DND-41 (cell line): ENCODE measurements around the gene SLC25A44.

Experiments used
- ATAC-seq: fragments of 200-7000 bp; cut with Tn5 transposase; 3 replicates; pipeline ENCODE4 v1.9.1; 2021; ENCODE audit warnings: low read depth; ENCODE audit not compliant: insufficient read depth
- DNase-seq: peaks from one replicate; pipeline ENCODE4 v3.0.0-alpha.2; 2020
- H2AFZ ChIP-seq: 2 replicates; pipeline ENCODE4 v1.6.0; 2012; ENCODE audit warnings: low read depth, low read length
- H3K27ac ChIP-seq: 2 replicates; pipeline ENCODE4 v1.5.1; 2012; ENCODE audit warnings: low read length, inconsistent platforms
- H3K27me3 ChIP-seq: fragments of 200-600 bp; sonication (generic); 2 replicates; pipeline ENCODE4 v1.6.0; 2012; ENCODE audit warnings: low read length, mild to moderate bottlenecking, inconsistent platforms; ENCODE audit not compliant: insufficient read depth, poor library complexity
- H3K36me3 ChIP-seq: 2 replicates; pipeline ENCODE4 v1.5.1; 2012; ENCODE audit warnings: low read length, inconsistent platforms; ENCODE audit not compliant: insufficient read depth
- H3K4me1 ChIP-seq: 2 replicates; pipeline ENCODE4 v1.5.1; 2012; ENCODE audit warnings: mild to moderate bottlenecking, low read length; ENCODE audit not compliant: insufficient read depth
- H3K4me2 ChIP-seq: 2 replicates; pipeline ENCODE4 v1.6.0; 2012; ENCODE audit warnings: mild to moderate bottlenecking, moderate library complexity, low read length, inconsistent platforms; ENCODE audit not compliant: insufficient read depth
- H3K4me3 ChIP-seq, 2 experiments: fragments of 200-600 bp in 1 of 2; shearing (Covaris generic) in 1 of 2; 2 replicates each; pipeline ENCODE4 v1.5.1; 2012 to 2016; ENCODE audit warnings: inconsistent platforms in 2 of 2, low read length in 2 of 2, mild to moderate bottlenecking in 2 of 2, low read depth in 1 of 2, moderate library complexity in 1 of 2
- H3K79me2 ChIP-seq: 2 replicates; pipeline ENCODE4 v1.6.0; 2012; ENCODE audit warnings: low read length, inconsistent platforms; ENCODE audit not compliant: insufficient read depth
- H3K9ac ChIP-seq: 2 replicates; pipeline ENCODE4 v1.6.0; 2012; ENCODE audit warnings: low read depth, mild to moderate bottlenecking, inconsistent platforms, low read length, moderate library complexity
- H3K9me3 ChIP-seq: 2 replicates; pipeline ENCODE4 v1.5.1; 2012; ENCODE audit warnings: low read length, moderate library complexity, mild to moderate bottlenecking, inconsistent platforms; ENCODE audit not compliant: insufficient read depth, severe bottlenecking
- H4K20me1 ChIP-seq: 2 replicates; pipeline ENCODE4 v1.6.0; 2012; ENCODE audit warnings: low read length; ENCODE audit not compliant: insufficient read depth
- EZH2 ChIP-seq: IDR thresholded peaks from 3 replicates; pipeline ENCODE4 v1.6.1; 2012; ENCODE audit warnings: borderline replicate concordance, low read depth, mild to moderate bottlenecking, moderate library complexity, low read length, inconsistent platforms; ENCODE audit not compliant: severe bottlenecking
- TF ChIP-seq, protein P1 (sequence below): IDR thresholded peaks from 2 replicates; pipeline ENCODE4 v1.5.1; 2012; ENCODE audit warnings: borderline replicate concordance, low read length, moderate library complexity, mild to moderate bottlenecking; ENCODE audit not compliant: poor library complexity, severe bottlenecking; ENCODE audit errors: extremely low read depth

Gene SLC25A44

GRCh38 chr1:156212130-156212529, 18.2 kb downstream of the SLC25A44 start:
- H4K20me1 ChIP-seq = no peaks in the 10 kb centered on the region
- H3K36me3 ChIP-seq = peaks cover 49% of the 10 kb centered on the region
- H2AFZ ChIP-seq = peak overlapping the region; percentile 69
- ATAC-seq (no peak), DNase-seq (no peak)
- peak overlapping the region; percentile 78 for H3K9ac ChIP-seq
- peak overlapping the region; percentile 88 for H3K4me2 ChIP-seq
- H3K27ac ChIP-seq = peak overlapping the region; percentile 99
- peaks cover 23% of the 10 kb centered on the region for H3K4me1 ChIP-seq
- H3K27me3 ChIP-seq = no peaks in the 10 kb centered on the region
- no peaks in the 10 kb centered on the region for H3K9me3 ChIP-seq
- no peak for TF ChIP-seq EZH2
- TF ChIP-seq, protein P1, sequence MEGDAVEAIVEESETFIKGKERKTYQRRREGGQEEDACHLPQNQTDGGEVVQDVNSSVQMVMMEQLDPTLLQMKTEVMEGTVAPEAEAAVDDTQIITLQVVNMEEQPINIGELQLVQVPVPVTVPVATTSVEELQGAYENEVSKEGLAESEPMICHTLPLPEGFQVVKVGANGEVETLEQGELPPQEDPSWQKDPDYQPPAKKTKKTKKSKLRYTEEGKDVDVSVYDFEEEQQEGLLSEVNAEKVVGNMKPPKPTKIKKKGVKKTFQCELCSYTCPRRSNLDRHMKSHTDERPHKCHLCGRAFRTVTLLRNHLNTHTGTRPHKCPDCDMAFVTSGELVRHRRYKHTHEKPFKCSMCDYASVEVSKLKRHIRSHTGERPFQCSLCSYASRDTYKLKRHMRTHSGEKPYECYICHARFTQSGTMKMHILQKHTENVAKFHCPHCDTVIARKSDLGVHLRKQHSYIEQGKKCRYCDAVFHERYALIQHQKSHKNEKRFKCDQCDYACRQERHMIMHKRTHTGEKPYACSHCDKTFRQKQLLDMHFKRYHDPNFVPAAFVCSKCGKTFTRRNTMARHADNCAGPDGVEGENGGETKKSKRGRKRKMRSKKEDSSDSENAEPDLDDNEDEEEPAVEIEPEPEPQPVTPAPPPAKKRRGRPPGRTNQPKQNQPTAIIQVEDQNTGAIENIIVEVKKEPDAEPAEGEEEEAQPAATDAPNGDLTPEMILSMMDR = no peak
- H3K79me2 ChIP-seq = peaks cover 30% of the 10 kb centered on the region
- peak overlapping the region; percentile 59 to 75; a peak in 3 of 4 replicates for H3K4me3 ChIP-seq

- ATAC-seq = peak; percentile 97
- Histone ChIP-seq H3K4me2 (peak within 1 kb of the TSS; percentile 88), H4K20me1 (no peaks in the 10 kb centered on the region; the same call in 1 of the 2 replicates), H3K9ac (peak within 1 kb of the TSS; percentile 78), H3K27ac (peak within 1 kb of the TSS; percentile 99), H3K79me2 (peaks cover 35% of the 10 kb centered on the region), H3K27me3 (no peaks in the 10 kb centered on the region), H2AFZ (peak within 1 kb of the TSS; percentile 94), H3K9me3 (no peaks in the 10 kb centered on the region), H3K36me3 (peaks cover 42% of the 10 kb centered on the region), H3K4me3 (peak within 1 kb of the TSS; percentile 59 to 75), H3K4me1 (peaks cover 23% of the 10 kb centered on the region)
- DNase-seq = peak; percentile 97
- TF ChIP-seq EZH2 = no peak
These were observed 19.1 kb downstream of the SLC25A44 start, which contains the start of gene PMF1 for GRCh38 chr1:156212833-156213643. Gene PMF1 (plus strand): TSS chr1:156213007. CDS start chr1:156213016, 9 bp downstream.

GRCh38 chr1:156213644-156213966, 19.7 kb downstream of the SLC25A44 start:
- H4K20me1 ChIP-seq = no peaks in the 10 kb centered on the region; the same call in 1 of the 2 replicates
- H3K79me2 ChIP-seq = peaks cover 39% of the 10 kb centered on the region
- peak overlapping the region; percentile 59 to 75 for H3K4me3 ChIP-seq
- DNase-seq (no peak), ATAC-seq (no peak)
- H3K4me2 ChIP-seq = peak overlapping the region; percentile 88
- TF ChIP-seq, protein P1 = no peak
- no peak for TF ChIP-seq EZH2
- peak overlapping the region; percentile 78 for H3K9ac ChIP-seq
- H3K27me3 ChIP-seq = no peaks in the 10 kb centered on the region
- peak overlapping the region; percentile 94 for H2AFZ ChIP-seq
- peaks cover 38% of the 10 kb centered on the region for H3K36me3 ChIP-seq
- H3K9me3 ChIP-seq = no peaks in the 10 kb centered on the region
- peak overlapping the region; percentile 99 for H3K27ac ChIP-seq
- H3K4me1 ChIP-seq = peaks cover 23% of the 10 kb centered on the region
